Measurements from ENCODE around the gene TEAD1.

GRCh38 chr11:12886508-12886907 is 212.3 kb downstream of the TEAD1 start:
- TF ChIP-seq CTCF (IDR thresholded peaks at IDR 0.05; ENCODE audit: low read length) (no peak), EZH2 (optimal IDR thresholded peaks at IDR 0.05; ENCODE audit: low read depth, low read length) (no peak)
